SK-N-SH (cell line): ENCODE data around the gene MZF1. TPM values are rescaled to one million over a fixed set of nuclear protein-coding genes. Genes with fewer than 3 reads are reported as not detected.

Source experiments
- CTCF ChIA-PET: fragments of 300-600, 350-600 bp; formaldehyde crosslinking; extraction: SDS; loops from one replicate; lab custom pipeline; 2021; lab: Yijun Ruan, JAX
- POLR2A ChIA-PET: fragments of 350-600 bp; sonication (Branson Sonifier 250); formaldehyde crosslinking; extraction: SDS; loops from one replicate; lab custom pipeline; 2020; ENCODE audit warnings: antibody characterized with exemption, inconsistent platforms; lab: Yijun Ruan, JAX
- DNase-seq: peaks from one replicate; pipeline ENCODE4 v3.0.0; 2012
- H2AFZ ChIP-seq: fragments of 200-600 bp; sonication (generic); 2 replicates; pipeline ENCODE4 v1.8.1; 2016; ENCODE audit warnings: antibody characterized with exemption, mild to moderate bottlenecking, low read depth
- H3F3A ChIP-seq: fragments of 200-600 bp; sonication (generic); replicated peaks from 2 replicates; pipeline ENCODE3; 2016; ENCODE audit warnings: antibody characterized with exemption, mild to moderate bottlenecking; ENCODE audit not compliant: insufficient read depth
- H3K27ac ChIP-seq, 2 experiments: fragments of 200-500 bp in 1 of 2; fragments of 200-600 bp in 1 of 2; sonication (Bioruptor generic) in 1 of 2; sonication (generic), shearing (Covaris generic) in 1 of 2; 2 replicates each; pipeline versions ENCODE4 v1.5.1 to v1.6.1; 2014 to 2016; ENCODE audit warnings: low read depth in 2 of 2, inconsistent platforms in 1 of 2, low read length in 1 of 2, mild to moderate bottlenecking in 1 of 2, mixed read lengths in 1 of 2
- H3K27me3 ChIP-seq: fragments of 200-600 bp; sonication (generic), shearing (Covaris generic); 2 replicates; pipeline ENCODE4 v1.6.1; 2016; ENCODE audit warnings: mixed run types; ENCODE audit not compliant: insufficient read depth
- H3K36me3 ChIP-seq, 2 experiments: fragments of 200-500 bp in 1 of 2; fragments of 200-600 bp in 1 of 2; sonication (Bioruptor generic) in 1 of 2; sonication (generic) in 1 of 2; replicated peaks in 1 of 2; 2 replicates each; pipeline versions ENCODE3 to v1.5.1; 2014 to 2016; ENCODE audit warnings: low read length in 1 of 2, mild to moderate bottlenecking in 1 of 2; ENCODE audit not compliant: insufficient read depth in 2 of 2, control insufficient read depth in 1 of 2
- H3K4me1 ChIP-seq, 2 experiments: fragments of 200-500 bp in 1 of 2; fragments of 200-600 bp in 1 of 2; sonication (Bioruptor generic) in 1 of 2; sonication (generic), shearing (Covaris generic) in 1 of 2; 2 replicates each; pipeline versions ENCODE4 v1.5.1 to v1.6.1; 2014 to 2016; ENCODE audit warnings: low read depth in 1 of 2, low read length in 1 of 2, mixed run types in 1 of 2; ENCODE audit not compliant: insufficient read depth in 2 of 2, control insufficient read depth in 1 of 2
- H3K4me2 ChIP-seq: fragments of 200-600 bp; sonication (generic), shearing (Covaris generic); 2 replicates; pipeline ENCODE4 v1.6.1; 2017; ENCODE audit warnings: mixed run types
- H3K4me3 ChIP-seq, 2 experiments: fragments of 200-500 bp in 1 of 2; fragments of 200-600 bp in 1 of 2; sonication (Bioruptor generic) in 1 of 2; sonication (generic), shearing (Covaris generic) in 1 of 2; 2 replicates each; pipeline versions ENCODE4 v1.5.1 to v1.8.1; 2014 to 2016; ENCODE audit warnings: low read depth in 2 of 2, inconsistent platforms in 1 of 2, low read length in 1 of 2, mild to moderate bottlenecking in 1 of 2, mixed read lengths in 1 of 2, moderate library complexity in 1 of 2
- H3K79me2 ChIP-seq: fragments of 200-600 bp; sonication (generic); 2 replicates; pipeline ENCODE4 v1.8.1; 2017; ENCODE audit warnings: mild to moderate bottlenecking; ENCODE audit not compliant: insufficient read depth
- H3K9ac ChIP-seq: fragments of 200-600 bp; sonication (generic); 2 replicates; pipeline ENCODE4 v1.6.1; 2017; ENCODE audit warnings: mixed run types
- H3K9me2 ChIP-seq: fragments of 200-600 bp; sonication (generic); 2 replicates; pipeline ENCODE4 v1.6.1; 2017; ENCODE audit warnings: mixed run types
- H3K9me3 ChIP-seq: fragments of 200-600 bp; sonication (generic); 2 replicates; pipeline ENCODE4 v1.6.1; 2017; ENCODE audit warnings: mixed run types, mild to moderate bottlenecking, moderate library complexity
- H4K20me1 ChIP-seq: fragments of 200-600 bp; sonication (generic); 2 replicates; pipeline ENCODE4 v1.6.1; 2017; ENCODE audit warnings: mild to moderate bottlenecking, mixed run types; ENCODE audit not compliant: insufficient read depth
- ELF1 ChIP-seq: IDR thresholded peaks from 2 replicates; pipeline ENCODE4 v1.4.0; 2012
- GATA2 ChIP-seq: sonication (generic); formaldehyde crosslinking; IDR thresholded peaks from 2 replicates; pipeline ENCODE4 v1.5.0; 2020; ENCODE audit warnings: mild to moderate bottlenecking, missing genetic modification reagents
- IRF3 ChIP-seq: fragments of 150-350 bp; IDR thresholded peaks from 2 replicates; pipeline ENCODE4 v1.6.1; 2016; ENCODE audit warnings: mild to moderate bottlenecking, low read depth, low read length
- MAX ChIP-seq: IDR thresholded peaks from 2 replicates; pipeline ENCODE4 v1.4.0; 2012; ENCODE audit warnings: low read depth
- NFIC ChIP-seq: IDR thresholded peaks from 2 replicates; pipeline ENCODE4 v1.4.0; 2012; ENCODE audit warnings: borderline replicate concordance
- TAF1 ChIP-seq: IDR thresholded peaks from 2 replicates; pipeline ENCODE4 v1.6.1; 2012; ENCODE audit warnings: low read depth, mild to moderate bottlenecking, low read length, moderate library complexity, borderline replicate concordance
- USF2 ChIP-seq: fragments of 150-350 bp; IDR thresholded peaks from 2 replicates; pipeline ENCODE4 v1.6.1; 2017; ENCODE audit warnings: antibody characterized with exemption, low read length, low read depth, borderline replicate concordance
- YY1 ChIP-seq: IDR thresholded peaks from 2 replicates; pipeline ENCODE4 v1.4.0; 2012; ENCODE audit warnings: low read depth, mild to moderate bottlenecking
- WGBS: methylation state at CpG from one replicate; pipeline ENCODE4 v1.1.6; 2017; ENCODE audit warnings: low lambda C conversion rate; 5-methylcytosine and 5-hydroxymethylcytosine counted together
- polyA plus RNA-seq, 3 experiments: library from polyadenylated mRNA; depleted of rRNA; stranded (reverse); fragments of >200 nt; gene quantifications; 2 replicates each; pipeline ENCODE4 v1.2.3, GENCODE V29; 2012

Gene MZF1
- polyA plus RNA-seq, 1 of the 3 experiments (the other 2 are of a cell fraction): 31.8 TPM

GRCh38 chr19:58545286-58546018 is 27.7 kb downstream of the MZF1 start:
- Histone ChIP-seq H3K4me1 (peaks cover 11 to 20% of the 10 kb centered on the region in 2 experiments; a peak in 3 of 4 replicates), H3K4me2 (peak overlapping the region; percentile 99), H3K9me3 (no peaks in the 10 kb centered on the region), H3K9me2 (no peaks in the 10 kb centered on the region), H3F3A (peaks cover 18% of the 10 kb centered on the region), H2AFZ (no peak overlapping the region), H4K20me1 (peaks cover 56% of the 10 kb centered on the region), H3K4me3 (peak overlapping the region; percentile 94 to 97), H3K79me2 (peaks cover 54% of the 10 kb centered on the region), H3K27me3 (no peaks in the 10 kb centered on the region), H3K36me3 (peaks cover 35 to 49% of the 10 kb centered on the region in 2 experiments), H3K9ac (peak overlapping the region; percentile 82), H3K27ac (peak overlapping the region; percentile 57 to 97; a peak in 2 of 4 replicates)
- CTCF ChIA-PET: interaction anchor here (1.0 to 2.3 kb wide), 5 partner anchors 9 to 32 kb away, joined by 4 to 10 read pairs (median 5); partner anchors contain the start of genes CHMP2A and ZBTB45
- WGBS: 2% methylated on average over 17 of the region's 21 CpGs
- no peak for DNase-seq
- TF ChIP-seq NFIC (no peak), MAX (no peak)
- POLR2A ChIA-PET: interaction anchor here (2.0 to 4.0 kb wide), 4 partner anchors 8 to 25 kb away, joined by 10 to 45 read pairs (median 32); partner anchors contain the start of genes CHMP2A, UBE2M and ZBTB45

GRCh38 chr19:58544591-58545285 is 28.4 kb downstream of the MZF1 start:
- Histone ChIP-seq H3K79me2 (peaks cover 51% of the 10 kb centered on the region), H2AFZ (no peak overlapping the region)

More at GRCh38 chr19:58544591-58545285, 28.4 kb downstream of the MZF1 start:
- Histone ChIP-seq H3K36me3 (peaks cover 31 to 42% of the 10 kb centered on the region in 2 experiments), H3K27me3 (no peaks in the 10 kb centered on the region), H3K9me3 (no peaks in the 10 kb centered on the region), H3F3A (peaks cover 12% of the 10 kb centered on the region), H3K4me1 (peaks cover 11 to 20% of the 10 kb centered on the region in 2 experiments; a peak in 3 of 4 replicates), H3K9me2 (no peaks in the 10 kb centered on the region), H4K20me1 (peaks cover 51% of the 10 kb centered on the region), H3K27ac (peak overlapping the region; percentile 91 to 97), H3K9ac (peak overlapping the region; percentile 82), H3K4me2 (peak overlapping the region; percentile 99), H3K4me3 (peak overlapping the region; percentile 94 to 97)
- DNase-seq: peak; percentile 96
- TF ChIP-seq YY1 (peak; percentile 54; the same call in 1 of the 2 replicates), GATA2 (CRISPR knock-in tag) (no peak), TAF1 (no peak), USF2 (no peak), IRF3 (no peak), ELF1 (no peak)
- CTCF ChIA-PET: interaction anchor here (1.3 to 2.3 kb wide), 4 partner anchors 10 to 31 kb away, joined by 4 to 10 read pairs (median 5); partner anchors contain the start of genes CHMP2A and ZBTB45
- 1% methylated on average over 12 of the region's 92 CpGs for WGBS
- POLR2A ChIA-PET: interaction anchor here (0.9 to 4.0 kb wide), 5 partner anchors 9 to 68 kb away, joined by 3 to 45 read pairs (median 23); partner anchors contain the start of genes CHMP2A, UBE2M and ZBTB45
